Thyroid gland (tissue), 4 donors: ENCODE measurements around the gene ADM2. TPM values are rescaled to one million over a fixed set of nuclear protein-coding genes. Genes with fewer than 3 reads are reported as not detected.

Experiments
- DNase-seq, 2 donors: peaks; one replicate each; pipeline ENCODE4 v3.0.0-alpha.2; 2019
- H3K27ac ChIP-seq, 3 donors: fragments of 200-600 bp; sonication (generic); 1 replicate in 2 of 3; 2 replicates in 1 of 3; pipeline ENCODE4 v1.5.1; 2016 to 2019; ENCODE audit warnings: mild to moderate bottlenecking in 1 of 3, moderate library complexity in 1 of 3
- H3K27me3 ChIP-seq: fragments of 200-600 bp; sonication (generic); one replicate; pipeline ENCODE4 v1.5.1; 2019
- H3K36me3 ChIP-seq, 2 donors: fragments of 200-600 bp; sonication (generic); one replicate each; pipeline ENCODE4 v1.5.1; 2016 to 2019
- H3K4me1 ChIP-seq, 2 donors: fragments of 200-600 bp; sonication (generic); one replicate each; pipeline ENCODE4 v1.5.1; 2017 to 2019
- H3K4me3 ChIP-seq, 3 donors: fragments of 200-600 bp; sonication (generic); replicated peaks in 1 of 3; 1 replicate in 2 of 3; 2 replicates in 1 of 3; pipeline ENCODE4 v1.5.1; 2016; ENCODE audit warnings: mild to moderate bottlenecking in 1 of 3
- H3K9me3 ChIP-seq: fragments of 200-600 bp; sonication (generic); one replicate; pipeline ENCODE4 v1.5.1; 2017
- POLR2A ChIP-seq, 2 donors: fragments of 450-650 bp; IDR thresholded peaks; one replicate each; pipeline ENCODE4 v1.6.1; 2017; ENCODE audit warnings: antibody characterized with exemption in 2 of 2, mild to moderate bottlenecking in 2 of 2, moderate library complexity in 1 of 2
- WGBS, 2 donors: methylation state at CpG; one replicate each; pipeline ENCODE4 v1.1.5; 2017; 5-methylcytosine and 5-hydroxymethylcytosine counted together
- intact Hi-C: fragments of 100-400 bp; cut with DNase I; formaldehyde crosslinking; loops from one replicate; pipeline ENCODE4 v1.15.1; 2023
- total RNA-seq, 4 donors: library from RNA; depleted of rRNA; stranded (reverse); fragments of >200 nt; gene quantifications; one replicate each; pipeline ENCODE4 v1.2.3, GENCODE V29; 2016
- TF ChIP-seq, protein P1 (sequence below), 6 experiments: fragments of 200-600 bp in 3 of 6; fragments of 450-650 bp in 3 of 6; sonication (generic) in 3 of 6; IDR thresholded peaks; one replicate each; pipeline ENCODE4 v1.5.1; 2016 to 2019; ENCODE audit warnings: antibody characterized with exemption in 6 of 6, mild to moderate bottlenecking in 2 of 6, inconsistent platforms in 1 of 6, moderate library complexity in 1 of 6

Gene ADM2
- total RNA-seq, 4 donors from 2014 or later: 5.2 to 23.5 (median 6.6) TPM

DNA sequence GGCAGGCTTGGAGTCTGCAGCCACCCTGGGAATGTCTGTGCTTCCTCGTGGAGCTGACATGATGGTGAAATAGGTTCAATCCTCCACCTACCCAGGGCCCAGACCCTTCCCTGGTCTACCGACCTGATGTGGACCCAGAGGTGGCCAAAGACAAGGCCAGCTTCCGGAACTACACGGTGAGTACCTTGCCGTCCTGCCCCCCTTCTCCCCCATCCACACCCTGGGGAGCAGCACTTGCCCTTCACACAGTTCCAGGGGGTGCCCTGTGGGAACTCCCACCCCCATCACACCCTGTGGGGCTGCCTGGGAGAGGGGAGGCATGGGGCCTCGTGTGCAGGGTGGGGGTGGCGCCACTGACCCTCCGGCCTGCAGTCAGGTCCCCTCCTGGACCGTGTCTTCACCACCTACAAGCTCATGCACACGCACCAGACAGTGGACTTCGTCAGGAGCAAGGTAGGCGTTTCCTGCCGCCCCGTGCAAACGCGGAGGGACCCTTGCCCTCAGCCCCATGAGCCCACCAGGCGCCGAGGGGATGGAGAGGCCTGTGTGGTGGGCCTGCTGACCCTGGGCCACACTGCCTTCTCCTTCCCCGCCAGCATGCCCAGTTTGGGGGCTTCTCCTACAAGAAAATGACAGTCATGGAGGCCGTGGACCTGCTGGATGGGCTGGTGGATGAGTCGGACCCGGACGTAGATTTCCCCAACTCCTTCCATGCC, 6.1 kb downstream of the ADM2 start:
- peaks cover 40 to 61% of the 10 kb centered on the region in 2 donors for H3K4me1 ChIP-seq
- no peak for DNase-seq
- no peaks in the 10 kb centered on the region for H3K9me3 ChIP-seq
- intact Hi-C loops: no loop called here
- 66 to 83% methylated on average over 4 to 22 of the region's 23 CpGs for WGBS, 2 donors
- H3K4me3 ChIP-seq: no peak overlapping the region
- H3K27ac ChIP-seq: peak overlapping the region; percentile 80 to 92 (median 86)
- no peaks in the 10 kb centered on the region for H3K36me3 ChIP-seq
- TF ChIP-seq, protein P1, sequence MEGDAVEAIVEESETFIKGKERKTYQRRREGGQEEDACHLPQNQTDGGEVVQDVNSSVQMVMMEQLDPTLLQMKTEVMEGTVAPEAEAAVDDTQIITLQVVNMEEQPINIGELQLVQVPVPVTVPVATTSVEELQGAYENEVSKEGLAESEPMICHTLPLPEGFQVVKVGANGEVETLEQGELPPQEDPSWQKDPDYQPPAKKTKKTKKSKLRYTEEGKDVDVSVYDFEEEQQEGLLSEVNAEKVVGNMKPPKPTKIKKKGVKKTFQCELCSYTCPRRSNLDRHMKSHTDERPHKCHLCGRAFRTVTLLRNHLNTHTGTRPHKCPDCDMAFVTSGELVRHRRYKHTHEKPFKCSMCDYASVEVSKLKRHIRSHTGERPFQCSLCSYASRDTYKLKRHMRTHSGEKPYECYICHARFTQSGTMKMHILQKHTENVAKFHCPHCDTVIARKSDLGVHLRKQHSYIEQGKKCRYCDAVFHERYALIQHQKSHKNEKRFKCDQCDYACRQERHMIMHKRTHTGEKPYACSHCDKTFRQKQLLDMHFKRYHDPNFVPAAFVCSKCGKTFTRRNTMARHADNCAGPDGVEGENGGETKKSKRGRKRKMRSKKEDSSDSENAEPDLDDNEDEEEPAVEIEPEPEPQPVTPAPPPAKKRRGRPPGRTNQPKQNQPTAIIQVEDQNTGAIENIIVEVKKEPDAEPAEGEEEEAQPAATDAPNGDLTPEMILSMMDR (IDR thresholded peaks at IDR 0.05): no peak
- TF ChIP-seq POLR2A (IDR thresholded peaks at IDR 0.05): no peak
- no peaks in the 10 kb centered on the region for H3K27me3 ChIP-seq

GRCh38 chr22:50488006-50488677, 6.8 kb downstream of the ADM2 start:
- H3K4me3 ChIP-seq: no peak overlapping the region
- WGBS, 2 donors: 78 to 80% methylated on average over 7 to 9 of the region's 18 CpGs

DNA sequence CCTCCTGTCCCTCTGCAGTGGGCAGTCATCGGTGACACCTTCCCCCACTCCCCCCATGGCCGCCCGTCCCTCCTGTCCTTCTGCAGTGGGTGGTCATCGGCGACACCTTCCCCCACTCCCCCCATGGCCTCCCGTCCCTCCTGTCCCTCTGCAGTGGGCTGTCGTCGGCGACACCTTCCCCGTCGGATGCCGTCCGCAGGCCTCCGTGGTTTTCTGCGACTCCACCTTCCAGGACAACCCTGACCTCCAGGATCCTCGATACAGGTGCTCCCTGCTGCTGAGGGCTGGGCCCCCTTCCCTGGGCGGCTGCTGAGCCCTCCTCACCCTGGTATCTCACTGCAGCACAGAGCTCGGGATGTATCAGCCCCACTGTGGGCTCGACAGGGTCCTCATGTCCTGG, 7.5 kb downstream of the ADM2 start:
- H3K27me3 ChIP-seq: no peaks in the 10 kb centered on the region
- intact Hi-C loops: no loop called here
- H3K9me3 ChIP-seq: no peaks in the 10 kb centered on the region
- H3K36me3 ChIP-seq: no peaks in the 10 kb centered on the region
- DNase-seq: no peak
- H3K4me1 ChIP-seq: peaks cover 29 to 49% of the 10 kb centered on the region in 2 donors
- WGBS, 2 donors: 82 to 88% methylated on average over 17 to 19 of the region's 19 CpGs
- no peak overlapping the region for H3K4me3 ChIP-seq
- H3K27ac ChIP-seq: no peak overlapping the region
- TF ChIP-seq, protein P1 (IDR thresholded peaks at IDR 0.05): no peak

More at GRCh38 chr22:50488006-50488677, 6.8 kb downstream of the ADM2 start:
- H3K9me3 ChIP-seq: no peaks in the 10 kb centered on the region
- peak overlapping the region in 1 of 3 donors; percentile 92 for H3K27ac ChIP-seq
- no peaks in the 10 kb centered on the region for H3K27me3 ChIP-seq
- intact Hi-C loops: no loop called here
- peaks cover 37 to 57% of the 10 kb centered on the region in 2 donors for H3K4me1 ChIP-seq
- no peaks in the 10 kb centered on the region for H3K36me3 ChIP-seq
- no peak for TF ChIP-seq POLR2A (IDR thresholded peaks at IDR 0.05)
- TF ChIP-seq, protein P1 (IDR thresholded peaks at IDR 0.05): no peak
- DNase-seq: no peak

GRCh38 chr22:50489363-50490243, 8.3 kb downstream of the ADM2 start:
- no peak overlapping the region for H3K27ac ChIP-seq
- H3K4me1 ChIP-seq: peaks cover 25 to 42% of the 10 kb centered on the region in 2 donors
- DNase-seq: no peak
- no peaks in the 10 kb centered on the region for H3K36me3 ChIP-seq
- H3K27me3 ChIP-seq: no peaks in the 10 kb centered on the region
- intact Hi-C loops: no loop called here
- no peaks in the 10 kb centered on the region for H3K9me3 ChIP-seq
- TF ChIP-seq, protein P1 (IDR thresholded peaks at IDR 0.05): no peak
- no peak for TF ChIP-seq POLR2A (IDR thresholded peaks at IDR 0.05)
- 86 to 90% methylated on average over 7 to 23 of the region's 31 CpGs for WGBS, 2 donors
- H3K4me3 ChIP-seq: no peak overlapping the region
